ENCODE results near the gene SLC39A6. TPM values are rescaled to one million over a fixed set of nuclear protein-coding genes. Genes with fewer than 3 reads are reported as not detected.

SLC39A6 gene
- total RNA-seq, 3 donors from 2014 or later (not counting 1 experiment from before 2014, with no cell fraction given) = 15.2 to 18.8 (median 18.1) TPM

- intact Hi-C loops (cut with micrococcal nuclease) = no loop called here
- H3K27me3 ChIP-seq (ENCODE audit: control insufficient read depth, insufficient read depth, low read length) = no peaks in the 10 kb centered on the region
- DNase-seq = no peak
- no peak for ATAC-seq
- H3K4me1 ChIP-seq (ENCODE audit: control insufficient read depth, insufficient read depth, low read length) = peaks cover 6% of the 10 kb centered on the region
- Mint-ChIP-seq H3K9me3 (no peaks in the 10 kb centered on the region), H3K27me3 (ENCODE audit: low read depth in 2 of 2) (no peaks in the 10 kb centered on the region), H3K4me1 (peaks cover 11 to 12% of the 10 kb centered on the region in 2 donors), H3K4me3 (no peak overlapping the region), H3K36me3 (no peaks in the 10 kb centered on the region), H3K27ac (no peak overlapping the region)
- H3K27ac ChIP-seq (ENCODE audit: low read length) = no peak overlapping the region
- WGBS (ENCODE audit: insufficient coverage) = 92% methylated on average over 6 of the region's 6 CpGs
- H3K9me3 ChIP-seq (ENCODE audit: control insufficient read depth, insufficient read depth, low read length) = no peaks in the 10 kb centered on the region
- no peak for TF ChIP-seq CTCF (IDR thresholded peaks at IDR 0.05)
- no peak overlapping the region for H3K4me3 ChIP-seq (ENCODE audit: low read length)
- H3K36me3 ChIP-seq (ENCODE audit: control insufficient read depth, insufficient read depth, low read length) = no peaks in the 10 kb centered on the region
Measured at GRCh38 chr18:36089001-36089400, 40.1 kb downstream of the SLC39A6 start.

- ATAC-seq (no peak), DNase-seq (no peak)
- TF ChIP-seq CTCF (IDR thresholded peaks at IDR 0.05) = no peak
- no peaks in the 10 kb centered on the region for H3K9me3 Mint-ChIP-seq
- no peaks in the 10 kb centered on the region for H3K27me3 Mint-ChIP-seq (ENCODE audit: low read depth in 2 of 2)
- H3K27ac Mint-ChIP-seq = no peak overlapping the region
- WGBS (ENCODE audit: insufficient coverage) = 88% methylated on average over 1 of the region's 2 CpGs
- Histone ChIP-seq H3K4me3 (ENCODE audit: low read length) (no peak overlapping the region), H3K4me1 (ENCODE audit: control insufficient read depth, insufficient read depth, low read length) (peaks cover 6% of the 10 kb centered on the region), H3K27ac (ENCODE audit: low read length) (no peak overlapping the region), H3K27me3 (ENCODE audit: control insufficient read depth, insufficient read depth, low read length) (no peaks in the 10 kb centered on the region), H3K36me3 (ENCODE audit: control insufficient read depth, insufficient read depth, low read length) (no peaks in the 10 kb centered on the region), H3K9me3 (ENCODE audit: control insufficient read depth, insufficient read depth, low read length) (no peaks in the 10 kb centered on the region)
- no peaks in the 10 kb centered on the region for H3K36me3 Mint-ChIP-seq
- intact Hi-C loops (cut with micrococcal nuclease) = no loop called here
- no peak overlapping the region for H3K4me3 Mint-ChIP-seq
- H3K4me1 Mint-ChIP-seq = peaks cover 9% of the 10 kb centered on the region in 2 donors
Measured at GRCh38 chr18:36088256-36088655, 40.9 kb downstream of the SLC39A6 start.

- no peaks in the 10 kb centered on the region for H3K27me3 ChIP-seq (ENCODE audit: control insufficient read depth, insufficient read depth, low read length)
- TF ChIP-seq CTCF (IDR thresholded peaks at IDR 0.05) = no peak
- 81% methylated on average over 8 of the region's 8 CpGs for WGBS (ENCODE audit: insufficient coverage)
- peaks cover 4 to 16% of the 10 kb centered on the region in 2 donors for H3K27me3 Mint-ChIP-seq (ENCODE audit: low read depth in 2 of 2)
- H3K4me3 Mint-ChIP-seq = no peak overlapping the region
- no peaks in the 10 kb centered on the region for H3K4me1 Mint-ChIP-seq
- no peak for ATAC-seq
- H3K9me3 Mint-ChIP-seq = no peaks in the 10 kb centered on the region
- H3K27ac Mint-ChIP-seq = no peak overlapping the region
- no peaks in the 10 kb centered on the region for H3K4me1 ChIP-seq (ENCODE audit: control insufficient read depth, insufficient read depth, low read length)
- no peak overlapping the region for H3K4me3 ChIP-seq (ENCODE audit: low read length)
- intact Hi-C loops (cut with micrococcal nuclease) = no loop called here
- H3K36me3 Mint-ChIP-seq = peaks cover 5% of the 10 kb centered on the region
- no peaks in the 10 kb centered on the region for H3K36me3 ChIP-seq (ENCODE audit: control insufficient read depth, insufficient read depth, low read length)
- no peak for DNase-seq
- no peak overlapping the region for H3K27ac ChIP-seq (ENCODE audit: low read length)
- no peaks in the 10 kb centered on the region for H3K9me3 ChIP-seq (ENCODE audit: control insufficient read depth, insufficient read depth, low read length)
Measured at GRCh38 chr18:36086186-36086585, 43.0 kb downstream of the SLC39A6 start.

GRCh38 chr18:36085195-36085594, 43.9 kb downstream of the SLC39A6 start:
- no peak for ATAC-seq

More at GRCh38 chr18:36085195-36085594, 43.9 kb downstream of the SLC39A6 start:
- Histone ChIP-seq H3K27ac (ENCODE audit: low read length) (no peak overlapping the region), H3K4me1 (ENCODE audit: control insufficient read depth, insufficient read depth, low read length) (no peaks in the 10 kb centered on the region), H3K9me3 (ENCODE audit: control insufficient read depth, insufficient read depth, low read length) (no peaks in the 10 kb centered on the region), H3K36me3 (ENCODE audit: control insufficient read depth, insufficient read depth, low read length) (no peaks in the 10 kb centered on the region), H3K27me3 (ENCODE audit: control insufficient read depth, insufficient read depth, low read length) (no peaks in the 10 kb centered on the region), H3K4me3 (ENCODE audit: low read length) (no peak overlapping the region)
- WGBS (ENCODE audit: insufficient coverage) = 93% methylated on average over 4 of the region's 4 CpGs
- Mint-ChIP-seq H3K4me1 (no peaks in the 10 kb centered on the region), H3K36me3 (peaks cover 14% of the 10 kb centered on the region), H3K9me3 (peaks cover 2 to 6% of the 10 kb centered on the region in 2 donors), H3K4me3 (no peak overlapping the region), H3K27me3 (ENCODE audit: low read depth in 2 of 2) (peaks cover 9 to 26% of the 10 kb centered on the region in 2 donors), H3K27ac (no peak overlapping the region)
- TF ChIP-seq CTCF (IDR thresholded peaks at IDR 0.05) = no peak
- DNase-seq = no peak
- intact Hi-C loops (cut with micrococcal nuclease) = no loop called here
